ENCODE data around the gene CLASP1.

DNA sequence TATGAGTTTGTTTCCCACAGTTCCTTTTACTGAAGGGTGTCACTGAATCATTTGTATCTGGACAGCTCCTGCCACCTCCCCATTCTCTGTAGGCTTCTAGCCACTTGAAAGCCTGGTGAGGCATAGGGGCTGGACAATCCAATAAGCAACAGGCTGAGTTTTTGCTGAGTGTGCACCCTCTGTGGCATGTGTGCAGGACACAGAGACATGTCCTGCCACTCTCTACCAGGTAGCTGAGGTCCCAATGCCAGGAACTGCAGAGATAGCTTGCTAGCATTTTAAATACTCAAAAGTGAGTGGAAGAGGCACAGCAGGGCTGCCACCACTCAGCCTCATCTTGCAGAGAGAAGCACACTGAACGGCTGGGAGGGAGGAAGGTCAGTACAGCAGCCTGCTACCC, 287.0 kb downstream of the CLASP1 start:
- TF ChIP-seq, protein P1, sequence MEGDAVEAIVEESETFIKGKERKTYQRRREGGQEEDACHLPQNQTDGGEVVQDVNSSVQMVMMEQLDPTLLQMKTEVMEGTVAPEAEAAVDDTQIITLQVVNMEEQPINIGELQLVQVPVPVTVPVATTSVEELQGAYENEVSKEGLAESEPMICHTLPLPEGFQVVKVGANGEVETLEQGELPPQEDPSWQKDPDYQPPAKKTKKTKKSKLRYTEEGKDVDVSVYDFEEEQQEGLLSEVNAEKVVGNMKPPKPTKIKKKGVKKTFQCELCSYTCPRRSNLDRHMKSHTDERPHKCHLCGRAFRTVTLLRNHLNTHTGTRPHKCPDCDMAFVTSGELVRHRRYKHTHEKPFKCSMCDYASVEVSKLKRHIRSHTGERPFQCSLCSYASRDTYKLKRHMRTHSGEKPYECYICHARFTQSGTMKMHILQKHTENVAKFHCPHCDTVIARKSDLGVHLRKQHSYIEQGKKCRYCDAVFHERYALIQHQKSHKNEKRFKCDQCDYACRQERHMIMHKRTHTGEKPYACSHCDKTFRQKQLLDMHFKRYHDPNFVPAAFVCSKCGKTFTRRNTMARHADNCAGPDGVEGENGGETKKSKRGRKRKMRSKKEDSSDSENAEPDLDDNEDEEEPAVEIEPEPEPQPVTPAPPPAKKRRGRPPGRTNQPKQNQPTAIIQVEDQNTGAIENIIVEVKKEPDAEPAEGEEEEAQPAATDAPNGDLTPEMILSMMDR (IDR thresholded peaks at IDR 0.05): no peak
- no peak for TF ChIP-seq POLR2A (IDR thresholded peaks at IDR 0.05)
